Mammary epithelial cell (primary cell): Measurements from ENCODE around the gene STXBP1.

Source experiments
- CTCF ChIP-seq, 2 donors: IDR thresholded peaks in 1 of 2; conservative IDR thresholded peaks in 1 of 2; 2 replicates each; pipeline ENCODE4 v1.5.1; 2011 to 2012; ENCODE audit warnings: inconsistent platforms in 2 of 2, low read length in 2 of 2, mild to moderate bottlenecking in 2 of 2, control low read depth in 1 of 2, low read depth in 1 of 2; ENCODE audit not compliant: insufficient read depth in 1 of 2; ENCODE audit errors: extremely low read depth in 1 of 2
- EZH2 ChIP-seq: IDR thresholded peaks from 2 replicates; pipeline ENCODE4 v1.6.1; 2012; ENCODE audit warnings: low read length, inconsistent platforms, borderline replicate concordance

- TF ChIP-seq EZH2 (no peak), CTCF (conservative IDR thresholded peaks at IDR 0.05 in 1 of 2, IDR thresholded peaks at IDR 0.05 in 1 of 2; ENCODE audit: extremely low read depth in 1 of 2, insufficient read depth in 1 of 2, low read depth in 1 of 2, low read length in 2 of 2) (no peak)
These were observed 72.5 kb downstream of the STXBP1 start for GRCh38 chr9:127684576-127684975.
